HS-27A (cell line): ENCODE measurements around the gene CDK14.
A peak's percentile ranks its signal among the peaks of the same experiment; 100 is the strongest.

Experiments
- DNase-seq: peaks from one replicate; pipeline ENCODE4 v3.0.0-alpha.2; 2012; ENCODE audit warnings: low read depth, missing footprints

Gene CDK14

GRCh38 chr7:90681336-90682022 lies 85.4 kb downstream of the CDK14 start:
- no peak for DNase-seq

DNA sequence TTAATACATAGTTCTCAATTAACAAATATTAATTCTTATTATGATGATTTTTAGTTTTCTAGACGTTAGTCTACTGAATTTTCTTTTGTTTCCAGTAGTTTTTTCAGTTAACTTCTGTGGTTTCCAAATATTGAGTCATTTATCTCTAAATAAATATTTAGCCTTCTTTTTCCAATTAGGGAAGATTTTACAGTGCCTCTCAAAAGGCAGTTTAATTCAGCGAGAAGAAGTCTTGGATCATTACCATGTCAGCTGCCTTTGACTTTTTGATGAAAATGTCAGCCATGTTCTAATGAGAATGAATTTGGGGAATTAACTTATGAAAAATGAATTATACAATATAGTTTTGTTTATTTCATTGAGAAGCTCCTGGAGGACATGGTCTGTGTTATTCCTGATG lies 90.0 kb downstream of the CDK14 start:
- DNase-seq: no peak

DNA sequence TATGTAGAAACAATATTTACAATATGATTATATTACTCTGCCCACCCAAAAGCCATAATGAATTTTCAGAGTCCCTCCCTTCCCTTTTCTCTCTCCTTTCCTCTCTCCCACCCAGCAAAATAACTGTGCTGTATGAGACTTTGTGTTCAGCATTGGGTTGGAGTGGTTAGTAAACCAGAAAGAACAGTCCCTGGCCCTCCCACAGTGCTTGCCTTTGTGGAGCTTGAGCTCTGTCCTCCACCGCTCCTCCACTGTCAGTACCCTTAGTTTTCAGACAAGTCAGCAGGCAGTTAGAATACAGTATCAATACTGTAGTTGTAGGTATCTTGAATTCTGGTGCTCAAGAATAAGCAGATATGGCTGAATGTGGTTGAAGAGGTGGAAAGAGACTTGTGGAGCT lies 92.7 kb downstream of the CDK14 start:
- no peak for DNase-seq

DNA sequence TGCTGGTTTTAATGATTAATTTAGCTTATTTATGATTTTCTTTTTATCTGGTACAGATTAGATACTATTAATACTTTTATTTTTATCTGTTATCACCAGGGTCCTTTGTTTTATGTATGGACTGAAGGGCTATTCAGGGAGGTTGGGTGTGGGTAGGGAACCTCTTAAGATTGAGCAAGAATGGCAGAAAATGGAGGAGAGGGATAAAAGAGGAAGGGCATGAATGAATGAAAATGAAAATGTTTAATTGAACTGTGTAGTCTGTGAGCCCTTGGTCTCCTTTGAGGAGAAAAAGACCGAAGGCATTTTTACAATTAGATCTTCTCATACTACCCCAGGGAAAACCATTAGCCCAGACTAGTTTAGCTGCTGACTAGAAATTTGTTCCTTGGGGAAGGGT lies 93.1 kb downstream of the CDK14 start:
- no peak for DNase-seq

DNA sequence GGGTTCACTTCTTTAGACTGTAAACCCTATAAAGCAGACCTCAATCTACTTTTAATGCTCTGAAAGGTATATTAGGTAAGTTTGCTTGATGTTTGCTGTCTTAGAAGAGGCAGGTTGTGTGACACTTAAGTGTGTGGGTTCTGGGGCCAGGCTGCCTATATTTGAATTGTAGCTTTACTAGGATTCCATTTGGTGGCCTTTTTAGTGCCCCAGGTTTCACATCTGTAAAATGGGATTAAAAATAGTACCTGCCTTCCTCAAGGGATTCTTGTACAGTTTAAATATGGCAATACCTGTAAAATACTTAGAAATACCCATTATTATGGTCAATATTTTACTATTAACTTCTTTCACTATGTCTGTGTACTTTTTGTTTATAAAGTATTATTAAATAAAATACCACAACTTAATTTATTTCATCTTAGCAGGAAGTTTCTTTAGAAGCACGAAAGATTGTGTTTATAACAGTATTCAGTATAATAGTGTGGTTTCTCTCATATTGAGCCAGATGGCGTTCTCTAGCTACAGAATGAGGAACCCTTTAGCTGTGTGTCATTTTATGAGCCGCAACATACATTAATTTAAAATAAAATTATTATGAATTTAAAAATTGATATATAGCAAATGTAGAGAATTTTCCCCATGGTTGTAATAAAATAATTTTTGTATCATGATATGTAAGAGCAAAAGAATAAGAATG lies 94.2 kb downstream of the CDK14 start:
- DNase-seq: no peak

GRCh38 chr7:90692396-90692795 lies 96.3 kb downstream of the CDK14 start:
- DNase-seq: peak; percentile 11

- DNase-seq: no peak
Observed at GRCh38 chr7:90692947-90693346, 96.8 kb downstream of the CDK14 start.

- DNase-seq: no peak
Observed at GRCh38 chr7:90693939-90694338, 97.8 kb downstream of the CDK14 start.

DNA sequence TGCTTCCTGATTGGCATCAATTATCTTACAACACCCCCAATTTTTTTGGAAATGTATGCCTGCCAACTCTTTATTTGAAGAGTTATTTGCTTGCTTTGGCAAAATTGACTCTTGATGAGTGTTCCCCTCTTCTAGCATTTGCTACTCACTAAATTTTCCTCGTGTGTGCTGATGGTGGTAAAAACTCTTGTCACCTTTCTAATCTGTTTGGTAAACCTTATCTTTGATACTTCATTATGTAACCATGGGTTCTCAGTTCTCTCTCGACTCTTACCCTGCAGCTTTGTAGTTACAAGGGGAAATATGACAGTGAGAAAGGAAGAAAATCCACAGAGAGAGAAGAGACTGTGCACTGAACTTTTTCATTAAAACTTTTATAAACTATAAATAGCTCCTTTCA lies 102.5 kb downstream of the CDK14 start:
- DNase-seq: no peak

- DNase-seq: no peak
Observed at GRCh38 chr7:90701021-90701420, 104.9 kb downstream of the CDK14 start.

GRCh38 chr7:90701771-90702170 lies 105.7 kb downstream of the CDK14 start:
- DNase-seq: no peak

DNA sequence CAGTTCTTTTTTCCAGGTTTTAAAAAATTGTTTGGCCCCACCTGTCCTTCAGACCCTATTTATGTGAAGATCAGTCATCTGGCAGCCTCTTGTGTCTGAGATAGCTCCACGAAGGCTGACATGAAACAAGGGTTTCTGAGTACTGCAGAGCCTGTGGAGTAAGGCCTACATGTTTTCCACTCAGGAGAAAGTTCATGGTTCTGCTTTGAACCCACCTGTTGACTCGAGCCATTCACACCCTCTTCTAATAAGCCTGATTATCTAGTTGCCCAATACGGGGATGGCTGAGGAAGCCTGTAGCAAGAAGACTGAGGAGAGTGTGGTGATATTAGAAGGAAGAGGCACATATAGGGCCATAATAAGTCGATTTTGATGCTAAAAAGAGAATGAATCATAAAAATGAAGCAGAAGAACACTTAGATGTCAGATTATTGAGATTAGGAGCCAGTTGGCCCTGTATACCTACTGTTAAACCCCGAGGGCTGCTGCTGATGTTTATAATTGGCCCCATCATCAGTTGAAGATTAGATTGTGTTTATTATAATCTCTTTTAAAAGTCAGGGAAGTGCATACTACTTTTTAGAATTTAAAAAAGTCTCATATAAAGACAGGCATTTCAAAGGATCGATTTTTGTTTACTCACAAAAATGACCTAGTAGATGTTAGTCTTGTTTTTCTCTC lies 109.4 kb downstream of the CDK14 start:
- no peak for DNase-seq

- no peak for DNase-seq
Observed at GRCh38 chr7:90706072-90706716, 110.1 kb downstream of the CDK14 start.

DNA sequence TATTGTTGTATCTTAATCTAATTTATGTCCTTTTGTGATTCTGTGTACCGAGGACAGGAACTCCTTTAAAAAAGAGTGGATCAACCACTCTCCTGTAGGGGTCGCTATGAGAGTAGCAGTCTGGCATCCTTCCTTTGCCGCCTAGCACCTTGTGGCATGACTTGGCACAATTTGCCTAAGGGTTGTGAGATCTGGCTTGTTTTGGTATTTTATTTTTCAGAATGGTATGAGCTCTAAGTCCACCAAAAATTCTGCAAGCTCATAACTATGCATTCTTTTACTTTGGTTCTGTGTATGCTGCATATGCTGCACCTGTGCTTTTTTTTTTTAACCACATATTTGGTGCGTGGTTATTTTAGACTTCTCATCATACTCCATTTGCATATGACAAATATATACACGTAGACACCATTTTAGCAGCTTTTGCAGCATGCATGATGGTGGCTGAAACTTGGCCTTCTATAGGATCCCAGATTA lies 112.8 kb downstream of the CDK14 start:
- DNase-seq: no peak

GRCh38 chr7:90709501-90710465 lies 113.7 kb downstream of the CDK14 start:
- no peak for DNase-seq

GRCh38 chr7:90710466-90710850 lies 114.3 kb downstream of the CDK14 start:
- DNase-seq: no peak

DNA sequence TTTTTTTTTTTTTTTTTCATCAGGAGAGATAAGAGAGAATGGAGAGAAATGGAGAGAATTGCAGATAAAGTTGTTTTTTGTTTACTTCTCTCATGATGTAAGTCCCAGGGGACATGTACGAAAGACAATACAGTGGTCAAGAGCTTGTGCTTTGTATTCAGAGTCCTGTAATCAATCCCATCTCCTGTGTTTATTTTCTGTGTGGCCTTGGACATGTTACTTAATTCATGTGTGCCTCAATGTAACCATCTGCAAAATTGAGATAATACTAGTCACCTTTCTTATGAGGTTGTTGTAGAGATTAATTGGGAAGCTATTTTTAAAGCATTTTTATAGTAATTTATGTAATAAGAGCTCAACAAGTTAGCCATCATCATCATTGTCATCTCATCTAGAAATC lies 117.5 kb downstream of the CDK14 start:
- DNase-seq: no peak

- DNase-seq: no peak
Observed at GRCh38 chr7:90715067-90715466, 118.9 kb downstream of the CDK14 start.

DNA sequence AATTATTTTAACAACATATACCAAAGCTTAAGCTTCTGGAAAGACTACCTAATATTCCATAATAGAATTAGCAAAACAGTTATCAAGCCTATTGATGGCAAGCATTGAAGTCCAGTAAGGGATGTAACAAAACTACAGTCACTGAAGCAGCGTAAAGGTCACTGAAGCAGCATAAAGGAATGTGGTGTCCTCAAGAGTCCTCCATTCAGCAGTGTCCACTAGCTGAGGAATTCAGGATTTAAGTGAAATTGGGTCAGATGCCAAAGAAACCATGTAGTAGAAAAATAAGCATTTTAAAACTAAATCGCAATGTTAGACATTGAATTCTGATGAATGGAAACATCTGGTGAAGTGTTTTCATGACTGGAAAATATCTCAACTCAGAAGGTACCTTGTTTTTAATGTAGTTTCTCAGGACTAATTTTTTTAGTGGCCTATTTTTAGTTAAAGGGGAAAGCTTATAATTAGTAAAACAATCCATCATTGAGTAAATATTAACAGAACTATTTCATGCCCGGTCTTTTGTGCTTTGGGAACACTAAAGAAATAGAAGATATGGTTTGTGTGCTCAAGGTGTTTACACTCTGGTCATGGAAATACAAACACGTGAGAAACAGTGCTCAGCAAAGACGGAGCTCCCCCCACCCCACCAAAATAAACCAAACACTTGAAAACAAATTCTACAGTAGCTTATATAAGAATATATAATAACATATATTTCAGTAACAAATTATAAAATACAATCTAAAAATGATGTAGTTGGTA lies 121.4 kb downstream of the CDK14 start:
- peak; percentile 24 for DNase-seq

DNA sequence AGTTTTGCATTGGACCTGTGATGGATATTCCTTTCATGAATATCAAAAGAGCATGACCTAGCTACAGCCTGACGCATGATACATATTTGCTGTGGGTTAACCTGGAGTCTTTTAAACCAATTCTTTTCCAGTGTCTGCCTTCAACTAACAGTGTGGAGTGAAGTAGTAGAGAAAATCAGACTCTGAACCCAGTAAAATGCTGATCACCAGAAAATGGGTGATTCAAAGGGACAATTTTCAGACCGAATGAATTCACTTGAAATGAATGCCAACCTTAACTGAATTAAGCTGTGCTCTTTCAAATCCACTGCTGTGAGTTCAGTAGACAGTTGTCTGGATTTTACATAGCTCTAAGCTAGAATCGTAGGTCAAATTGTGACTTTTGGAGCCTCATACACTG lies 123.0 kb downstream of the CDK14 start:
- no peak for DNase-seq
